GM23338 (cell line): ENCODE results near the gene PSMG1. TPM values are rescaled to one million over a fixed set of nuclear protein-coding genes. Genes with fewer than 3 reads are reported as not detected.
A peak's percentile ranks its signal among the peaks of the same experiment; 100 is the strongest.

Source experiments
- ATAC-seq: fragments of 200-7000 bp; cut with Tn5 transposase; 3 replicates; pipeline ENCODE4 v1.9.1; 2020
- DNase-seq: peaks from one replicate; pipeline ENCODE4 v3.0.0-alpha.2; 2015; ENCODE audit warnings: low spot score
- H2AFZ ChIP-seq: fragments of 200-600 bp; sonication (generic); 2 replicates; pipeline ENCODE4 v1.8.0; 2016; ENCODE audit warnings: antibody characterized with exemption, mild to moderate bottlenecking, moderate library complexity
- H3F3A ChIP-seq: fragments of 200-600 bp; sonication (generic); replicated peaks from 2 replicates; pipeline ENCODE4 v1.8.0; 2017; ENCODE audit warnings: antibody characterized with exemption, mixed run types, low read depth
- H3K27ac ChIP-seq: fragments of 200-600 bp; sonication (generic); 2 replicates; pipeline ENCODE4 v1.6.1; 2016; ENCODE audit warnings: low read depth
- H3K27me3 ChIP-seq: fragments of 200-600 bp; sonication (generic); 2 replicates; pipeline ENCODE4 v1.8.0; 2016; ENCODE audit warnings: mild to moderate bottlenecking, mixed run types, moderate library complexity; ENCODE audit not compliant: insufficient read depth
- H3K36me3 ChIP-seq: fragments of 200-600 bp; sonication (generic); 2 replicates; pipeline ENCODE4 v1.8.0; 2016; ENCODE audit warnings: mild to moderate bottlenecking; ENCODE audit not compliant: insufficient read depth
- H3K4me1 ChIP-seq: fragments of 200-600 bp; sonication (generic); 2 replicates; pipeline ENCODE4 v1.8.0; 2016; ENCODE audit warnings: mild to moderate bottlenecking, moderate library complexity; ENCODE audit not compliant: insufficient read depth
- H3K4me2 ChIP-seq: fragments of 200-600 bp; sonication (generic); 2 replicates; pipeline ENCODE4 v1.7.1; 2017; ENCODE audit warnings: mixed run types
- H3K4me3 ChIP-seq: fragments of 200-600 bp; sonication (generic); 2 replicates; pipeline ENCODE4 v1.6.1; 2016; ENCODE audit warnings: mixed run types
- H3K79me2 ChIP-seq: fragments of 200-600 bp; sonication (generic); replicated peaks from 2 replicates; pipeline ENCODE4 v1.8.0; 2017; ENCODE audit warnings: mild to moderate bottlenecking; ENCODE audit not compliant: insufficient read depth
- H3K9me2 ChIP-seq: fragments of 200-600 bp; sonication (generic); 2 replicates; pipeline ENCODE4 v1.8.0; 2017; ENCODE audit not compliant: insufficient read depth
- H4K20me1 ChIP-seq: fragments of 200-600 bp; sonication (generic); replicated peaks from 2 replicates; pipeline ENCODE4 v1.8.0; 2017; ENCODE audit warnings: mild to moderate bottlenecking; ENCODE audit not compliant: insufficient read depth
- H3K27ac Mint-ChIP-seq: 2 replicates; pipeline ENCODE4 v1.8.0; 2020; ENCODE audit warnings: inconsistent platforms, mild to moderate bottlenecking, moderate library complexity, mixed read lengths
- H3K27me3 Mint-ChIP-seq: 3 replicates; pipeline ENCODE4 v1.8.0; 2022; ENCODE audit warnings: low read depth, mild to moderate bottlenecking, moderate library complexity, mixed read lengths, inconsistent platforms; ENCODE audit not compliant: insufficient read depth, poor library complexity
- H3K36me3 Mint-ChIP-seq: 3 replicates; pipeline ENCODE4 v1.8.0; 2021; ENCODE audit warnings: low read depth, mild to moderate bottlenecking, inconsistent platforms, moderate library complexity, mixed read lengths
- H3K4me1 Mint-ChIP-seq: 3 replicates; pipeline ENCODE4 v1.8.0; 2020; ENCODE audit warnings: mild to moderate bottlenecking, inconsistent platforms, mixed read lengths
- H3K4me3 Mint-ChIP-seq: 3 replicates; pipeline ENCODE4 v1.8.0; 2021; ENCODE audit warnings: moderate library complexity, mild to moderate bottlenecking, inconsistent platforms, mixed read lengths
- H3K9me3 Mint-ChIP-seq: 3 replicates; pipeline ENCODE4 v1.8.0; 2020; ENCODE audit warnings: moderate library complexity, mild to moderate bottlenecking, inconsistent platforms, mixed read lengths
- CREB1 ChIP-seq: fragments of 250-450 bp; sonication (Bioruptor Pico); IDR thresholded peaks from 2 replicates; pipeline ENCODE4 v1.5.0; 2020; ENCODE audit warnings: low read depth, mild to moderate bottlenecking, moderate library complexity
- CTCF ChIP-seq, 2 experiments: fragments of 200-600 bp in 1 of 2; sonication (generic) in 1 of 2; conservative IDR thresholded peaks; 2 replicates each; pipeline versions ENCODE4 v1.5.1 to v1.6.1; 2016 to 2017; ENCODE audit warnings: antibody characterized with exemption in 2 of 2, low read depth in 2 of 2, mild to moderate bottlenecking in 2 of 2, moderate library complexity in 1 of 2
- EZH2 ChIP-seq: fragments of 200-600 bp; sonication (generic); IDR thresholded peaks from one replicate; pipeline ENCODE4 v1.8.0; 2017; ENCODE audit warnings: antibody characterized with exemption, mild to moderate bottlenecking, low read depth; ENCODE audit not compliant: unreplicated experiment
- JUNB ChIP-seq: IDR thresholded peaks from one replicate; pipeline ENCODE4 v1.6.1; 2016; ENCODE audit warnings: antibody characterized with exemption; ENCODE audit not compliant: unreplicated experiment
- STAT1 ChIP-seq: IDR thresholded peaks from one replicate; pipeline ENCODE4 v1.6.1; 2016; ENCODE audit warnings: antibody characterized with exemption; ENCODE audit not compliant: unreplicated experiment
- ZNF114 ChIP-seq: fragments of 250-450 bp; sonication (Bioruptor Pico); IDR thresholded peaks from 2 replicates; pipeline ENCODE4 v1.5.0; 2020; ENCODE audit warnings: mild to moderate bottlenecking, moderate library complexity
- ZNF331 ChIP-seq: fragments of 250-450 bp; sonication (Bioruptor Pico); IDR thresholded peaks from 2 replicates; pipeline ENCODE4 v1.5.0; 2020; ENCODE audit warnings: low read depth, mild to moderate bottlenecking, moderate library complexity
- polyA plus RNA-seq: library from polyadenylated mRNA; unstranded; fragments of >200 nt; fragmentation: Nextera tagmentation; extraction: Ambion mirVana; gene quantifications from 2 replicates; pipeline ENCODE4 v1.2.1, GENCODE V29; 2016
- total RNA-seq: library from RNA; depleted of rRNA; stranded (reverse); fragments of >200 nt; shearing (Covaris generic); gene quantifications from 2 replicates; pipeline ENCODE4 v1.2.3, GENCODE V29; 2014
- TF ChIP-seq, protein P1 (sequence below): fragments of 250-450 bp; sonication (Bioruptor Pico); IDR thresholded peaks from 2 replicates; pipeline ENCODE4 v1.5.0; 2020; ENCODE audit warnings: mild to moderate bottlenecking, moderate library complexity

PSMG1 gene
- total and polyA plus RNA-seq, 2 experiments from 2014 or later = 78.4 to 158 TPM

DNA sequence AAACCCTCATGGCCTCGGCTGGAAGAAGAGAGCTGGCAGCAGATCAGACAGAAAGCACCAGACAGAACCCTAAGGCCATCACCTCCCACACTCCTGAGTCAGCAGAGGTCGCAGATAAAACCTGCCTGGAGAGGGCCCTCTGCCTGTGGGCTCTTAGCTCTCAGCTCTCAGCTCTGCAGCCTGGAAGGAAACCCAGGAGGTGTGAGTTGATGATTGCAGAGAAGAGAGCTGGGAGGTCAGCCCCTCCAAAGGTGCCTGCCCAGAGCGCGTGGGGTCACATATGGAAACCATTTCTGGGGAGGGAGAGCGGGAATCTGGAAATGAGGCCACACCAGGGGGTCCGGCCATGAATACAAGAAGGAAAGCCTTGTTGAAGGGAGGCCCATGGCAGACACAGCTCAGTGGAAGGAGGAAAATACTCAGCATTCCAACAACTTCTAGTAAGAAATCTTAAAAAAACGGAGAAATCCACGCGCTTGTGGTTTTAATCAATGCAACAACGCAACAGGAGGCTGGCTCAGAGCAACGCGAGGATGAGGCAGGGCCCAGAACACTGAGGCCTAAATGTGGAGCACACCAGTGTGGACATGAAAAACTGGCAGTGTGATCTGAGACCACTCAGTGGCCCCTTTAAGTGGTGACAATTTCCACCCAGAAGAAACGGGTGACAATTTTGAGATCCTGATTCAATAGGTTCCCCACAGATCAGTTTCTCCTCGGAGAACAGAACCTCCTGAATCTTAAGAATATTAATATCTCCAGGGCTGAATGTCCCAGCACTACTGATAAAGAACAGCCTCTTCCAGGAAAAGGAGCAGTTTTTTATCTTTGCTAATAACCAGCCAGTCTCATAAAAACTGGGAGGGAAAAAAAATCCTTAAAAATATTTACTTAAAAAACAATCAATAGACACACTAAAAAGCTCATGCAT, 45.7 kb downstream of the PSMG1 start:
- peak; percentile 84 for ATAC-seq
- Histone ChIP-seq H3K9me2 (no peaks in the 10 kb centered on the region), H3K36me3 (no peaks in the 10 kb centered on the region), H3F3A (no peaks in the 10 kb centered on the region), H3K4me2 (peak overlapping the region; percentile 16; the same call in 1 of the 2 replicates), H3K27me3 (no peaks in the 10 kb centered on the region), H3K79me2 (no peaks in the 10 kb centered on the region), H3K4me1 (peaks cover 15% of the 10 kb centered on the region), H3K27ac (peak overlapping the region; percentile 52), H3K4me3 (no peak overlapping the region), H2AFZ (peak overlapping the region; percentile 91), H4K20me1 (no peaks in the 10 kb centered on the region)
- H3K4me1 Mint-ChIP-seq = peaks cover 13% of the 10 kb centered on the region; the same call in 2 of the 3 replicates
- no peaks in the 10 kb centered on the region; the same call in 2 of the 3 replicates for H3K9me3 Mint-ChIP-seq
- H3K36me3 Mint-ChIP-seq = no peaks in the 10 kb centered on the region
- TF ChIP-seq CREB1 (no peak), EZH2 (no peak), ZNF331 (CRISPR knock-in tag) (no peak), ZNF114 (0 out of 2 replicates have a peak, but pooled peaks have one; percentile 62), JUNB (no peak), STAT1 (no peak), CTCF (conservative IDR thresholded peaks at IDR 0.05; ENCODE audit: low read depth in 2 of 2) (peak in 1 of 2 experiments; percentile 29; a peak in 1 of 4 replicates)
- TF ChIP-seq, protein P1, sequence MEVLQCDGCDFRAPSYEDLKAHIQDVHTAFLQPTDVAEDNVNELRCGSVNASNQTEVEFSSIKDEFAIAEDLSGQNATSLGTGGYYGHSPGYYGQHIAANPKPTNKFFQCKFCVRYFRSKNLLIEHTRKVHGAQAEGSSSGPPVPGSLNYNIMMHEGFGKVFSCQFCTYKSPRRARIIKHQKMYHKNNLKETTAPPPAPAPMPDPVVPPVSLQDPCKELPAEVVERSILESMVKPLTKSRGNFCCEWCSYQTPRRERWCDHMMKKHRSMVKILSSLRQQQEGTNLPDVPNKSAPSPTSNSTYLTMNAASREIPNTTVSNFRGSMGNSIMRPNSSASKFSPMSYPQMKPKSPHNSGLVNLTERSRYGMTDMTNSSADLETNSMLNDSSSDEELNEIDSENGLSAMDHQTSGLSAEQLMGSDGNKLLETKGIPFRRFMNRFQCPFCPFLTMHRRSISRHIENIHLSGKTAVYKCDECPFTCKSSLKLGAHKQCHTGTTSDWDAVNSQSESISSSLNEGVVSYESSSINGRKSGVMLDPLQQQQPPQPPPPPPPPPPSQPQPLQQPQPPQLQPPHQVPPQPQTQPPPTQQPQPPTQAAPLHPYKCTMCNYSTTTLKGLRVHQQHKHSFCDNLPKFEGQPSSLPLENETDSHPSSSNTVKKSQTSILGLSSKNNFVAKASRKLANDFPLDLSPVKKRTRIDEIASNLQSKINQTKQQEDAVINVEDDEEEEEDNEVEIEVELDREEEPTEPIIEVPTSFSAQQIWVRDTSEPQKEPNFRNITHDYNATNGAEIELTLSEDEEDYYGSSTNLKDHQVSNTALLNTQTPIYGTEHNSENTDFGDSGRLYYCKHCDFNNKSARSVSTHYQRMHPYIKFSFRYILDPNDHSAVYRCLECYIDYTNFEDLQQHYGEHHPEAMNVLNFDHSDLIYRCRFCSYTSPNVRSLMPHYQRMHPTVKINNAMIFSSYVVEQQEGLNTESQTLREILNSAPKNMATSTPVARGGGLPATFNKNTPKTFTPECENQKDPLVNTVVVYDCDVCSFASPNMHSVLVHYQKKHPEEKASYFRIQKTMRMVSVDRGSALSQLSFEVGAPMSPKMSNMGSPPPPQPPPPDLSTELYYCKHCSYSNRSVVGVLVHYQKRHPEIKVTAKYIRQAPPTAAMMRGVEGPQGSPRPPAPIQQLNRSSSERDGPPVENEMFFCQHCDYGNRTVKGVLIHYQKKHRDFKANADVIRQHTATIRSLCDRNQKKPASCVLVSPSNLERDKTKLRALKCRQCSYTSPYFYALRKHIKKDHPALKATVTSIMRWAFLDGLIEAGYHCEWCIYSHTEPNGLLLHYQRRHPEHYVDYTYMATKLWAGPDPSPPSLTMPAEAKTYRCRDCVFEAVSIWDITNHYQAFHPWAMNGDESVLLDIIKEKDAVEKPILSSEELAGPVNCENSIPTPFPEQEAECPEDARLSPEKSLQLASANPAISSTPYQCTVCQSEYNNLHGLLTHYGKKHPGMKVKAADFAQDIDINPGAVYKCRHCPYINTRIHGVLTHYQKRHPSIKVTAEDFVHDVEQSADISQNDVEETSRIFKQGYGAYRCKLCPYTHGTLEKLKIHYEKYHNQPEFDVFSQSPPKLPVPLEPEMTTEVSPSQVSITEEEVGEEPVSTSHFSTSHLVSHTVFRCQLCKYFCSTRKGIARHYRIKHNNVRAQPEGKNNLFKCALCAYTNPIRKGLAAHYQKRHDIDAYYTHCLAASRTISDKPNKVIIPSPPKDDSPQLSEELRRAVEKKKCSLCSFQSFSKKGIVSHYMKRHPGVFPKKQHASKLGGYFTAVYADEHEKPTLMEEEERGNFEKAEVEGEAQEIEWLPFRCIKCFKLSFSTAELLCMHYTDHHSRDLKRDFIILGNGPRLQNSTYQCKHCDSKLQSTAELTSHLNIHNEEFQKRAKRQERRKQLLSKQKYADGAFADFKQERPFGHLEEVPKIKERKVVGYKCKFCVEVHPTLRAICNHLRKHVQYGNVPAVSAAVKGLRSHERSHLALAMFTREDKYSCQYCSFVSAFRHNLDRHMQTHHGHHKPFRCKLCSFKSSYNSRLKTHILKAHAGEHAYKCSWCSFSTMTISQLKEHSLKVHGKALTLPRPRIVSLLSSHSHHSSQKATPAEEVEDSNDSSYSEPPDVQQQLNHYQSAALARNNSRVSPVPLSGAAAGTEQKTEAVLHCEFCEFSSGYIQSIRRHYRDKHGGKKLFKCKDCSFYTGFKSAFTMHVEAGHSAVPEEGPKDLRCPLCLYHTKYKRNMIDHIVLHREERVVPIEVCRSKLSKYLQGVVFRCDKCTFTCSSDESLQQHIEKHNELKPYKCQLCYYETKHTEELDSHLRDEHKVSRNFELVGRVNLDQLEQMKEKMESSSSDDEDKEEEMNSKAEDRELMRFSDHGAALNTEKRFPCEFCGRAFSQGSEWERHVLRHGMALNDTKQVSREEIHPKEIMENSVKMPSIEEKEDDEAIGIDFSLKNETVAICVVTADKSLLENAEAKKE (CRISPR knock-in tag) = peak; percentile 47; the same call in 1 of the 2 replicates
- H3K27me3 Mint-ChIP-seq = peaks cover 7% of the 10 kb centered on the region
- DNase-seq = peak; percentile 56
- H3K27ac Mint-ChIP-seq = peak overlapping the region; percentile 61; the same call in 1 of the 2 replicates
- H3K4me3 Mint-ChIP-seq = no peak overlapping the region
